HCT116 (cell line): ENCODE results near the gene SPATA19.

ENCODE experiments used
- TF ChIP-seq, protein P1 (sequence below): IDR thresholded peaks from 2 replicates; pipeline ENCODE4 v1.6.1; 2012
- TF ChIP-seq, protein P2 (sequence below), 3 experiments: fragments of 200-600 bp in 1 of 3; sonication (generic) in 1 of 3; IDR thresholded peaks in 2 of 3; conservative IDR thresholded peaks in 1 of 3; 2 replicates each; pipeline ENCODE4 v1.5.1; 2012 to 2017; ENCODE audit warnings: low read depth in 2 of 3, low read length in 2 of 3, antibody characterized with exemption in 1 of 3, borderline replicate concordance in 1 of 3, control low read depth in 1 of 3, mild to moderate bottlenecking in 1 of 3, mixed read lengths in 1 of 3, mixed run types in 1 of 3, moderate library complexity in 1 of 3; ENCODE audit not compliant: insufficient read depth in 1 of 3

DNA sequence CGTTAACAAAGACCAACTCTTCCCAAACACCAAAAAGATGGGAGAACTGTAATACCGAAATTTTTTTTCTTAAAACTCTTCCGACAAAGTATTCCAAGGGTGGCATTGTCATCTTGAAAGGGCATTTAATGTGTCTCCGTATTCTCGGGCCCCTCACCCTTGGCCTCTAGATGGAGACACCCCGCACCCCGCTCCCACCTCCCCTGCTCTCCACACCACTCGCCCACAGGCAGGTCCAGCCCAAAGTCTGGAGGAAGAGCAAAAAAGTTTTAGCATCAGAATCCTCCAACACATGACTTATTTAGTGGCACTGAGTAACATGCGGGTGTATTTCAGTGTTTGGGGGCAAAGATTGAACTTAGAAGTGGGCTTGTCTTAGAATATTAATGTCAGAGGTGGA lies 20.7 kb downstream of the SPATA19 start:
- TF ChIP-seq, protein P1, sequence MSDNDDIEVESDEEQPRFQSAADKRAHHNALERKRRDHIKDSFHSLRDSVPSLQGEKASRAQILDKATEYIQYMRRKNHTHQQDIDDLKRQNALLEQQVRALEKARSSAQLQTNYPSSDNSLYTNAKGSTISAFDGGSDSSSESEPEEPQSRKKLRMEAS = no peak
- TF ChIP-seq, protein P2, sequence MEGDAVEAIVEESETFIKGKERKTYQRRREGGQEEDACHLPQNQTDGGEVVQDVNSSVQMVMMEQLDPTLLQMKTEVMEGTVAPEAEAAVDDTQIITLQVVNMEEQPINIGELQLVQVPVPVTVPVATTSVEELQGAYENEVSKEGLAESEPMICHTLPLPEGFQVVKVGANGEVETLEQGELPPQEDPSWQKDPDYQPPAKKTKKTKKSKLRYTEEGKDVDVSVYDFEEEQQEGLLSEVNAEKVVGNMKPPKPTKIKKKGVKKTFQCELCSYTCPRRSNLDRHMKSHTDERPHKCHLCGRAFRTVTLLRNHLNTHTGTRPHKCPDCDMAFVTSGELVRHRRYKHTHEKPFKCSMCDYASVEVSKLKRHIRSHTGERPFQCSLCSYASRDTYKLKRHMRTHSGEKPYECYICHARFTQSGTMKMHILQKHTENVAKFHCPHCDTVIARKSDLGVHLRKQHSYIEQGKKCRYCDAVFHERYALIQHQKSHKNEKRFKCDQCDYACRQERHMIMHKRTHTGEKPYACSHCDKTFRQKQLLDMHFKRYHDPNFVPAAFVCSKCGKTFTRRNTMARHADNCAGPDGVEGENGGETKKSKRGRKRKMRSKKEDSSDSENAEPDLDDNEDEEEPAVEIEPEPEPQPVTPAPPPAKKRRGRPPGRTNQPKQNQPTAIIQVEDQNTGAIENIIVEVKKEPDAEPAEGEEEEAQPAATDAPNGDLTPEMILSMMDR (IDR thresholded peaks at IDR 0.05 in 2 of 3, conservative IDR thresholded peaks at IDR 0.05 in 1 of 3; ENCODE audit: borderline replicate concordance in 1 of 3, insufficient read depth in 1 of 3, low read depth in 2 of 3, low read length in 2 of 3) = no peak
